HG02678 (cell line): ENCODE measurements around the gene HSBP1.

Experiments used
- ATAC-seq: cut with Tn5 transposase; IDR thresholded peaks from one replicate; pipeline ENCODE4 v1.9.1; 2021; ENCODE audit warnings: mild to moderate bottlenecking, moderate library complexity; ENCODE audit not compliant: unreplicated experiment

The HSBP1 gene

GRCh38 chr16:83807710-83808572, at the start of gene HSBP1:
Gene HSBP1, plus strand, starts transcription at chr16:83807978. Its CDS starts 99 bp downstream, at chr16:83808077.
- peak; percentile 93 for ATAC-seq

- no peak for ATAC-seq
Observed at GRCh38 chr16:83762141-83762991, 45.4 kb upstream of the HSBP1 start.

- no peak for ATAC-seq
Observed at GRCh38 chr16:83762992-83763358, 44.8 kb upstream of the HSBP1 start.

- no peak for ATAC-seq
Observed at GRCh38 chr16:83768986-83769385, 38.8 kb upstream of the HSBP1 start.

GRCh38 chr16:83769397-83770008, 38.3 kb upstream of the HSBP1 start:
- ATAC-seq, result no peak

GRCh38 chr16:83771306-83771942, 36.4 kb upstream of the HSBP1 start:
- ATAC-seq, result no peak

- no peak for ATAC-seq
Observed at GRCh38 chr16:83772806-83773205, 35.0 kb upstream of the HSBP1 start.

GRCh38 chr16:83774066-83774465, 33.7 kb upstream of the HSBP1 start:
- no peak for ATAC-seq

GRCh38 chr16:83776944-83777343, 30.8 kb upstream of the HSBP1 start:
- ATAC-seq, result no peak

GRCh38 chr16:83779886-83780285, 27.9 kb upstream of the HSBP1 start:
- ATAC-seq, result no peak

GRCh38 chr16:83785455-83785854, 22.3 kb upstream of the HSBP1 start:
- ATAC-seq, result no peak

- no peak for ATAC-seq
Observed at GRCh38 chr16:83789642-83790401, 18.0 kb upstream of the HSBP1 start.

- ATAC-seq, result no peak
Observed at GRCh38 chr16:83791916-83792315, 15.9 kb upstream of the HSBP1 start.

GRCh38 chr16:83792391-83792790, 15.4 kb upstream of the HSBP1 start:
- ATAC-seq, result no peak

GRCh38 chr16:83793179-83793578, 14.6 kb upstream of the HSBP1 start:
- ATAC-seq, result no peak

GRCh38 chr16:83794860-83795554, 12.8 kb upstream of the HSBP1 start:
- ATAC-seq, result no peak

- ATAC-seq, result no peak
Observed at GRCh38 chr16:83797013-83797412, 10.8 kb upstream of the HSBP1 start.

GRCh38 chr16:83799336-83799735, 8.4 kb upstream of the HSBP1 start:
- ATAC-seq, result no peak

- ATAC-seq, result no peak
Observed at GRCh38 chr16:83802135-83802534, 5.6 kb upstream of the HSBP1 start.
